Measurements from ENCODE around the gene ERC2. TPM values are rescaled to one million over a fixed set of nuclear protein-coding genes. Genes with fewer than 3 reads are reported as not detected.

The ERC2 gene
- total RNA-seq, 1 experiment from 2014 or later, result 0.77 TPM

- ChIA-PET POLR2A (ENCODE audit: unreplicated experiment) (no interaction called here), CTCF (no interaction called here)
- Histone ChIP-seq H3F3A (ENCODE audit: low read length, unreplicated experiment) (no peaks in the 10 kb centered on the region), H4K20me1 (ENCODE audit: low read length) (no peaks in the 10 kb centered on the region), H3K79me2 (ENCODE audit: low read length) (no peaks in the 10 kb centered on the region), H3K4me2 (ENCODE audit: low read length) (no peak overlapping the region), H3K9me2 (replicated peaks; ENCODE audit: low read length) (no peaks in the 10 kb centered on the region), H3K4me3 (ENCODE audit: low read length) (no peak overlapping the region), H3K9me3 (ENCODE audit: low read length) (no peaks in the 10 kb centered on the region), H3K36me3 (ENCODE audit: low read depth, low read length) (no peaks in the 10 kb centered on the region), H3K9ac (ENCODE audit: low read length) (no peak overlapping the region), H3K27ac (ENCODE audit: low read length) (no peak overlapping the region), H2AFZ (ENCODE audit: low read length) (no peak overlapping the region), H3K27me3 (ENCODE audit: low read length) (no peaks in the 10 kb centered on the region), H3K4me1 (ENCODE audit: insufficient read depth, low read length) (no peaks in the 10 kb centered on the region)
- ATAC-seq, result no peak
- TF ChIP-seq, protein P1, sequence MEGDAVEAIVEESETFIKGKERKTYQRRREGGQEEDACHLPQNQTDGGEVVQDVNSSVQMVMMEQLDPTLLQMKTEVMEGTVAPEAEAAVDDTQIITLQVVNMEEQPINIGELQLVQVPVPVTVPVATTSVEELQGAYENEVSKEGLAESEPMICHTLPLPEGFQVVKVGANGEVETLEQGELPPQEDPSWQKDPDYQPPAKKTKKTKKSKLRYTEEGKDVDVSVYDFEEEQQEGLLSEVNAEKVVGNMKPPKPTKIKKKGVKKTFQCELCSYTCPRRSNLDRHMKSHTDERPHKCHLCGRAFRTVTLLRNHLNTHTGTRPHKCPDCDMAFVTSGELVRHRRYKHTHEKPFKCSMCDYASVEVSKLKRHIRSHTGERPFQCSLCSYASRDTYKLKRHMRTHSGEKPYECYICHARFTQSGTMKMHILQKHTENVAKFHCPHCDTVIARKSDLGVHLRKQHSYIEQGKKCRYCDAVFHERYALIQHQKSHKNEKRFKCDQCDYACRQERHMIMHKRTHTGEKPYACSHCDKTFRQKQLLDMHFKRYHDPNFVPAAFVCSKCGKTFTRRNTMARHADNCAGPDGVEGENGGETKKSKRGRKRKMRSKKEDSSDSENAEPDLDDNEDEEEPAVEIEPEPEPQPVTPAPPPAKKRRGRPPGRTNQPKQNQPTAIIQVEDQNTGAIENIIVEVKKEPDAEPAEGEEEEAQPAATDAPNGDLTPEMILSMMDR (conservative IDR thresholded peaks at IDR 0.05; ENCODE audit: low read depth, low read length), result no peak
- TF ChIP-seq EZH2phosphoT487 (IDR thresholded peaks at IDR 0.05; ENCODE audit: borderline replicate concordance, low read length) (no peak), EZH2 (IDR thresholded peaks at IDR 0.05; ENCODE audit: low read length, unreplicated experiment) (no peak)
- BruUV-seq (replicated peaks), result no TSS peak
- intact Hi-C loops (cut with micrococcal nuclease), result no loop called here
- DNase-seq, result no peak
These were observed 765.4 kb downstream of the ERC2 start for GRCh38 chr3:55702822-55703221.

- POLR2A ChIA-PET (ENCODE audit: unreplicated experiment), result no interaction called here
- TF ChIP-seq, protein P1 (conservative IDR thresholded peaks at IDR 0.05; ENCODE audit: low read depth, low read length), result no peak
- no peak for TF ChIP-seq EZH2phosphoT487 (IDR thresholded peaks at IDR 0.05; ENCODE audit: borderline replicate concordance, low read length)
- Histone ChIP-seq H3F3A (ENCODE audit: low read length, unreplicated experiment) (no peaks in the 10 kb centered on the region), H4K20me1 (ENCODE audit: low read length) (no peaks in the 10 kb centered on the region), H3K36me3 (ENCODE audit: low read depth, low read length) (no peaks in the 10 kb centered on the region), H3K27ac (ENCODE audit: low read length) (no peak overlapping the region), H3K9ac (ENCODE audit: low read length) (no peak overlapping the region), H3K4me3 (ENCODE audit: low read length) (no peak overlapping the region), H3K79me2 (ENCODE audit: low read length) (no peaks in the 10 kb centered on the region), H3K9me2 (replicated peaks; ENCODE audit: low read length) (no peaks in the 10 kb centered on the region), H3K9me3 (ENCODE audit: low read length) (no peaks in the 10 kb centered on the region), H2AFZ (ENCODE audit: low read length) (no peak overlapping the region), H3K4me1 (ENCODE audit: insufficient read depth, low read length) (no peaks in the 10 kb centered on the region; the same call in 1 of the 2 replicates), H3K27me3 (ENCODE audit: low read length) (no peaks in the 10 kb centered on the region), H3K4me2 (ENCODE audit: low read length) (no peak overlapping the region)
- DNase-seq (no peak), ATAC-seq (no peak)
- CTCF ChIA-PET, result no interaction called here
- BruUV-seq (replicated peaks), result no TSS peak
- intact Hi-C loops (cut with micrococcal nuclease), result no loop called here
These were observed 766.3 kb downstream of the ERC2 start for GRCh38 chr3:55701997-55702396.

DNA sequence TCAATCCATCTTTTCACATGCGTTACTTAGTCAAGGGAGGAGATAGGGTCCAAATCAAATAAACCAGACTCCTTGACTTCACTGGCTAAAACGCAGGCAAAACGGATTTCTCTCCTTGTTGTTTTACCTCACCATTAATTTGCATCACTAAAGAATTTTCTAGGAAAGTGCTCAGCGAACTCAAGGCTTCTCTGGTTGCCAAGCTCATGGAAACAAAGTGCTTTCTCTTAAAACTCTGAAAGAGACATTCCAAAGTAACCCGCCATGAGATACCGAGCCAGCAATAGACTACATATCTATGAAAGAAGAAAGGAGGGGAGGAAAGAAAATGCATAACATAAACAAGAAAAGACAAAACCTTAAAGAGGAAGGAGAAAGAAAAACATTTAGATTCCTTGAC, 769.4 kb downstream of the ERC2 start:
- no peaks in the 10 kb centered on the region for H3K79me2 ChIP-seq (ENCODE audit: low read length)
- H2AFZ ChIP-seq (ENCODE audit: low read length), result no peak overlapping the region
- POLR2A ChIA-PET (ENCODE audit: unreplicated experiment), result no interaction called here
- CTCF ChIA-PET, result no interaction called here
- no peaks in the 10 kb centered on the region for H3K9me3 ChIP-seq (ENCODE audit: low read length)
- DNase-seq, result no peak
- no peak overlapping the region for H3K4me2 ChIP-seq (ENCODE audit: low read length)
- no peaks in the 10 kb centered on the region for H3K27me3 ChIP-seq (ENCODE audit: low read length)
- H4K20me1 ChIP-seq (ENCODE audit: low read length), result no peaks in the 10 kb centered on the region
- intact Hi-C loops (cut with micrococcal nuclease), result no loop called here
- no peaks in the 10 kb centered on the region; the same call in 1 of the 2 replicates for H3K4me1 ChIP-seq (ENCODE audit: insufficient read depth, low read length)
- no peaks in the 10 kb centered on the region for H3K9me2 ChIP-seq (replicated peaks; ENCODE audit: low read length)
- no peak for TF ChIP-seq EZH2 (IDR thresholded peaks at IDR 0.05; ENCODE audit: low read length, unreplicated experiment)
- TF ChIP-seq, protein P1 (conservative IDR thresholded peaks at IDR 0.05; ENCODE audit: low read depth, low read length), result no peak
- no peak for TF ChIP-seq EZH2phosphoT487 (IDR thresholded peaks at IDR 0.05; ENCODE audit: borderline replicate concordance, low read length)
- BruUV-seq (replicated peaks), result no TSS peak
- H3K4me3 ChIP-seq (ENCODE audit: low read length), result no peak overlapping the region
- H3F3A ChIP-seq (ENCODE audit: low read length, unreplicated experiment), result no peaks in the 10 kb centered on the region
- H3K9ac ChIP-seq (ENCODE audit: low read length), result no peak overlapping the region
- no peak overlapping the region for H3K27ac ChIP-seq (ENCODE audit: low read length)
- no peaks in the 10 kb centered on the region for H3K36me3 ChIP-seq (ENCODE audit: low read depth, low read length)
- no peak for ATAC-seq

All from PC-3 (cell line).